Esophagus muscularis mucosa (tissue), 3 donors: ENCODE measurements around the gene PKD1L1.

ENCODE experiments used
- POLR2A ChIP-seq: fragments of 450-650 bp; IDR thresholded peaks from one replicate; pipeline ENCODE4 v1.6.1; 2017; ENCODE audit warnings: antibody characterized with exemption, moderate library complexity, mild to moderate bottlenecking, low read depth
- POLR2AphosphoS5 ChIP-seq, 2 donors: sonication (generic); formaldehyde crosslinking; IDR thresholded peaks; one replicate each; pipeline ENCODE4 v1.6.1; 2017; ENCODE audit warnings: antibody characterized with exemption in 2 of 2
- TF ChIP-seq, protein P1 (sequence below), 3 experiments: fragments of 200-600 bp in 2 of 3; fragments of 450-650 bp in 1 of 3; sonication (generic) in 2 of 3; IDR thresholded peaks; one replicate each; pipeline ENCODE4 v1.5.1; 2017 to 2019; ENCODE audit warnings: antibody characterized with exemption in 3 of 3, mild to moderate bottlenecking in 2 of 3, moderate library complexity in 1 of 3

DNA sequence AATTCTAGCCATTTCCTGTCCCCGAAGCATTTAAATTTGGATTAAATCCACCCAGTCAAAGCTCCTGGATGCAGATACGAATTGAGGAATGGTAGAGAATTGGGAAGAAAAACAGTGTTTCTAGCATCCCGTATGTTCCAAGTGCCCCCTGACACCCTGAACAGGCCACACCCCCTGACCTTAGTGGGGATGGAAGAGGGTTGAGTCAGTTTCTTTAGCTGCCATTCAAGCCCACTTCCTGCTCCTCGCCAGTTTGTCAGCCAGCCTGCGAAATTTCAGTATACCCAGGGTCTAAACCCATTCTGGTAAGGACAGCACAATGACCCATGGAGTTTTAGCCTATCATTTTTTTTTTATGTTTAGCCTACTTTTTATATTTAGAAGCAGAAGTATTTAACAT is 101.1 kb downstream of the PKD1L1 start:
- TF ChIP-seq POLR2A (no peak), POLR2AphosphoS5 (IDR thresholded peaks at IDR 0.05) (no peak)
- TF ChIP-seq, protein P1, sequence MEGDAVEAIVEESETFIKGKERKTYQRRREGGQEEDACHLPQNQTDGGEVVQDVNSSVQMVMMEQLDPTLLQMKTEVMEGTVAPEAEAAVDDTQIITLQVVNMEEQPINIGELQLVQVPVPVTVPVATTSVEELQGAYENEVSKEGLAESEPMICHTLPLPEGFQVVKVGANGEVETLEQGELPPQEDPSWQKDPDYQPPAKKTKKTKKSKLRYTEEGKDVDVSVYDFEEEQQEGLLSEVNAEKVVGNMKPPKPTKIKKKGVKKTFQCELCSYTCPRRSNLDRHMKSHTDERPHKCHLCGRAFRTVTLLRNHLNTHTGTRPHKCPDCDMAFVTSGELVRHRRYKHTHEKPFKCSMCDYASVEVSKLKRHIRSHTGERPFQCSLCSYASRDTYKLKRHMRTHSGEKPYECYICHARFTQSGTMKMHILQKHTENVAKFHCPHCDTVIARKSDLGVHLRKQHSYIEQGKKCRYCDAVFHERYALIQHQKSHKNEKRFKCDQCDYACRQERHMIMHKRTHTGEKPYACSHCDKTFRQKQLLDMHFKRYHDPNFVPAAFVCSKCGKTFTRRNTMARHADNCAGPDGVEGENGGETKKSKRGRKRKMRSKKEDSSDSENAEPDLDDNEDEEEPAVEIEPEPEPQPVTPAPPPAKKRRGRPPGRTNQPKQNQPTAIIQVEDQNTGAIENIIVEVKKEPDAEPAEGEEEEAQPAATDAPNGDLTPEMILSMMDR (IDR thresholded peaks at IDR 0.05) = no peak
